ENCODE data around the gene MRPL44. TPM values are rescaled to one million over a fixed set of nuclear protein-coding genes. Genes with fewer than 3 reads are reported as not detected.

MRPL44 gene
- total and polyA plus RNA-seq, 8 donors: 0.87 to 80.8 (median 17.9) TPM

DNA sequence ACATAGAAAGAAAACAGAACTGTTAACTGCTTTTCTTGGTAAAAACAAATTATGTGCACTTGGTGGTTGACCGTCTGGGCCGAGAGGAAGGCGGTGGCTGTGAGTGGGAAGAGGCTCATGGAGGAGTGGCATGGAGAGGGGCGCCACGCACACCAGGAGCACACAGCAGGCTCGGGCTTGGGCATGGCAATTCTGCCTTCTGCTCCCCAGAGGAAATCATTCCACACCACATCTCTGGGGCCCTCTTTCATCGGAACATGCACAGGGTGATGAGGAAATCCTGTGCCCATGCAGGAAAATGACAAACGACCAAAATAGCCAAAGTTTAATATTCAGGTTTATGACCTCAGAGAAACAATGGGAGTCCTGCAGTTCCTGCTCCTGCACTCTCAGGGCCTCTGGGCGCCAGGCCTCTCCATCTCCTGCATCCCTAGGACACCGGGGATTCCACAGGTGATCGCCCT lies 38.6 kb upstream of the MRPL44 start:
- TF ChIP-seq CTCF (IDR thresholded peaks at IDR 0.05) (no peak), EP300 (IDR thresholded peaks at IDR 0.05) (no peak), POLR2AphosphoS5 (IDR thresholded peaks at IDR 0.05) (no peak), POLR2A (IDR thresholded peaks at IDR 0.05) (no peak)
- no peak for DNase-seq
- intact Hi-C loops (cut with DNase I; ENCODE audit: low total_unique reads): no loop called here
- H3K36me3 ChIP-seq: peaks cover 7 to 36% (median 31%) of the 10 kb centered on the region in 4 donors
- H3K9me3 ChIP-seq: no peaks in the 10 kb centered on the region
- H3K4me1 ChIP-seq: peaks cover 0 to 33% (median 16%) of the 10 kb centered on the region in 4 donors
- 74 to 86% (median 84%) methylated on average over 11 of the region's 11 CpGs for WGBS, 5 donors
- H3K4me3 ChIP-seq: no peak overlapping the region
- H3K27ac ChIP-seq: peak overlapping the region in 2 of 5 donors; percentile 3 to 37
- H3K27me3 ChIP-seq: no peaks in the 10 kb centered on the region

DNA sequence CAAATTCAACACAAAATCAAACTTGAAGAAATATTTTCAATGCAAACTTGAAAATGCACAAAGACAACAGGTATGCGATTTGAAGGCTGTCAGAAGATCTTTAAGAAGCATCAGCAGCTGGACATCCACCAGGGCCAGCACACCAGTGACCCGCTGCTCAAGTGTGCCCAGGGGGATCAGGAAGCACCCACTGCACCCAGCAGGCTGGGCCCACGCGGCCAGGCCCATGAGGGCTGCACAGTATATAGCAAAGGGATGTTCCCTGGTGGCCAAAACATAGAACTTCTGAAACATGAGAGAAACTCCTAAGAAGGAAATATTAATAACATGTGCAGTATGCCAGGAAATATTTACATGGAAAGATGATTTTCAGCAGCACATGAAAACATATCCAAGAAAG lies 37.2 kb upstream of the MRPL44 start:
- no peak for DNase-seq
- H3K27me3 ChIP-seq: no peaks in the 10 kb centered on the region
- peaks cover 7 to 28% (median 27%) of the 10 kb centered on the region in 4 donors for H3K36me3 ChIP-seq
- intact Hi-C loops (cut with DNase I; ENCODE audit: low total_unique reads): no loop called here
- H3K27ac ChIP-seq: no peak overlapping the region
- TF ChIP-seq CTCF (IDR thresholded peaks at IDR 0.05) (peak in 1 of 7 experiments; percentile 8), POLR2A (IDR thresholded peaks at IDR 0.05) (no peak)
- peaks cover 0 to 33% (median 17%) of the 10 kb centered on the region in 4 donors for H3K4me1 ChIP-seq
- H3K9me3 ChIP-seq: no peaks in the 10 kb centered on the region
- WGBS, 5 donors: 95 to 99% (median 97%) methylated on average over 3 to 4 of the region's 4 CpGs
- no peak overlapping the region for H3K4me3 ChIP-seq

GRCh38 chr2:223921204-223921603 lies 36.1 kb upstream of the MRPL44 start:
- no peak for DNase-seq
- Histone ChIP-seq H3K4me3 (no peak overlapping the region), H3K4me1 (peaks cover 0 to 36% (median 20%) of the 10 kb centered on the region in 4 donors), H3K9me3 (no peaks in the 10 kb centered on the region), H3K36me3 (peaks cover 7 to 17% (median 16%) of the 10 kb centered on the region in 4 donors), H3K27me3 (no peaks in the 10 kb centered on the region), H3K27ac (no peak overlapping the region)
- intact Hi-C loops (cut with DNase I; ENCODE audit: low total_unique reads): no loop called here
- TF ChIP-seq EP300 (IDR thresholded peaks at IDR 0.05): no peak
- TF ChIP-seq CTCF (IDR thresholded peaks at IDR 0.05): no peak
- TF ChIP-seq POLR2A (IDR thresholded peaks at IDR 0.05): no peak
- no peak for TF ChIP-seq POLR2AphosphoS5 (IDR thresholded peaks at IDR 0.05)

- H3K4me1 ChIP-seq: peaks cover 0 to 36% (median 20%) of the 10 kb centered on the region in 4 donors
- no peak for DNase-seq
- 67 to 74% (median 73%) methylated on average over 3 of the region's 3 CpGs for whole genome bisulfite sequencing, 5 donors
Observed at GRCh38 chr2:223922308-223922707, 35.0 kb upstream of the MRPL44 start.

More at GRCh38 chr2:223922308-223922707, 35.0 kb upstream of the MRPL44 start:
- no peak overlapping the region for H3K27ac ChIP-seq
- H3K9me3 ChIP-seq: peaks cover 3 to 10% (median 6%) of the 10 kb centered on the region in 4 donors
- TF ChIP-seq POLR2A (IDR thresholded peaks at IDR 0.05) (no peak), CTCF (IDR thresholded peaks at IDR 0.05) (no peak), EP300 (IDR thresholded peaks at IDR 0.05) (no peak), POLR2AphosphoS5 (IDR thresholded peaks at IDR 0.05) (no peak)
- H3K36me3 ChIP-seq: peaks cover under 1 to 6% (median 5%) of the 10 kb centered on the region in 4 donors
- intact Hi-C loops (cut with DNase I; ENCODE audit: low total_unique reads): no loop called here
- no peak overlapping the region for H3K4me3 ChIP-seq
- no peaks in the 10 kb centered on the region for H3K27me3 ChIP-seq

Measured in stomach (tissue), 9 donors.